SK-N-MC (cell line): ENCODE measurements around the gene MIP.

Experiments used
- DNase-seq: peaks from one replicate; pipeline ENCODE4 v3.0.0-alpha.2; 2011; ENCODE audit warnings: low read depth, low spot score
- H3K27ac ChIP-seq: fragments of 200-600 bp; sonication (generic); 2 replicates; pipeline ENCODE4 v1.5.1; 2016; ENCODE audit warnings: mixed run types
- H3K36me3 ChIP-seq: fragments of 200-600 bp; sonication (generic); 2 replicates; pipeline ENCODE4 v1.6.1; 2017; ENCODE audit warnings: antibody characterized with exemption, low read length, mixed read lengths; ENCODE audit not compliant: insufficient read depth
- H3K4me3 ChIP-seq: fragments of 200-600 bp; sonication (generic); 2 replicates; pipeline ENCODE4 v1.5.1; 2016
- H3K9ac ChIP-seq: fragments of 200-600 bp; sonication (generic); 2 replicates; pipeline ENCODE4 v1.8.0; 2017; ENCODE audit warnings: mixed run types, mixed read lengths; ENCODE audit not compliant: insufficient read length
- H3K9me3 ChIP-seq: fragments of 200-600 bp; sonication (generic); 2 replicates; pipeline ENCODE4 v1.6.1; 2017; ENCODE audit warnings: low read depth, mild to moderate bottlenecking, antibody characterized with exemption, low read length, moderate library complexity, mixed read lengths
- EZH2 ChIP-seq: fragments of 200-600 bp; sonication (generic); IDR thresholded peaks from one replicate; pipeline ENCODE4 v1.6.1; 2017; ENCODE audit warnings: antibody characterized with exemption
- FOXP2 ChIP-seq: optimal IDR thresholded peaks from 2 replicates; pipeline ENCODE3; 2011; ENCODE audit warnings: mild to moderate bottlenecking, moderate library complexity; ENCODE audit not compliant: insufficient read depth; ENCODE audit errors: extremely low read length, control extremely low read depth
- POLR2AphosphoS5 ChIP-seq: IDR thresholded peaks from 2 replicates; pipeline ENCODE4 v1.6.1; 2012; ENCODE audit warnings: mild to moderate bottlenecking, low read depth, low read length, borderline replicate concordance

The MIP gene

DNA sequence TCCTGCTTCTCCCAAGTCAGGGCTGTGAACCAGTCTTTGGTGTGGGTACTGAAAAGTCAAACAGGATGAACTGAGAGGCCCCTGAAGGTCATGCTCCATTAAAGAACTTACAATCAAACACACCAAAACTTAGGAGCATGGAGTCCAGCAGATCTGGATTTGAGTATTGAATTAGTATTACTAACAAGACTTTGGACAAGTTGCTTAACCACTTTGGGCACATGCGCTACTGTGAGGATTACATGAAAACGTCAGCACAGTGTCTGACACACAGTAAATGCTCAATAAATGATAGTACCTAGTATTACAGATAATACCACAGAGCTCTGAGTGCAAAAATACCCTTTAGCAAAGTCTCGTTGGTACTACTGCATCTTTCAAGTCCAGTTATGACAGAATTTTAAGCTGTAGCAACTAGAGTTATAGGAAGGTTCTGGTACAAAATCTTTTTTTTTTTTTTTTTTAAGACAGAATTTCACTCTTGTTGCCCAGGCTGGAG, 28.5 kb downstream of the MIP start:
- Histone ChIP-seq H3K36me3 (peaks cover 72% of the 10 kb centered on the region), H3K27ac (no peak overlapping the region), H3K4me3 (no peak overlapping the region), H3K9me3 (no peaks in the 10 kb centered on the region), H3K9ac (no peak overlapping the region)
- no peak for TF ChIP-seq FOXP2
- TF ChIP-seq POLR2AphosphoS5, result no peak
- TF ChIP-seq EZH2, result no peak
- no peak for DNase-seq

- TF ChIP-seq FOXP2 (no peak), POLR2AphosphoS5 (no peak), EZH2 (no peak)
- peaks cover 74% of the 10 kb centered on the region for H3K36me3 ChIP-seq
- H3K4me3 ChIP-seq, result no peak overlapping the region
- no peaks in the 10 kb centered on the region for H3K9me3 ChIP-seq
- no peak overlapping the region for H3K27ac ChIP-seq
- no peak for DNase-seq
- H3K9ac ChIP-seq, result no peak overlapping the region
These were observed 29.3 kb downstream of the MIP start for GRCh38 chr12:56425193-56425592.

GRCh38 chr12:56420411-56420810, 34.0 kb downstream of the MIP start:
- Histone ChIP-seq H3K4me3 (no peak overlapping the region), H3K36me3 (peaks cover 78% of the 10 kb centered on the region), H3K27ac (no peak overlapping the region), H3K9me3 (no peaks in the 10 kb centered on the region), H3K9ac (no peak overlapping the region)
- DNase-seq, result no peak
- TF ChIP-seq POLR2AphosphoS5, result no peak
- TF ChIP-seq EZH2, result no peak
- no peak for TF ChIP-seq FOXP2

- no peak overlapping the region for H3K4me3 ChIP-seq
- no peak overlapping the region for H3K27ac ChIP-seq
- no peak overlapping the region for H3K9ac ChIP-seq
- DNase-seq, result no peak
- no peaks in the 10 kb centered on the region for H3K9me3 ChIP-seq
- TF ChIP-seq POLR2AphosphoS5, result no peak
- peaks cover 52% of the 10 kb centered on the region for H3K36me3 ChIP-seq
These were observed 36.7 kb downstream of the MIP start for GRCh38 chr12:56417739-56418138.

DNA sequence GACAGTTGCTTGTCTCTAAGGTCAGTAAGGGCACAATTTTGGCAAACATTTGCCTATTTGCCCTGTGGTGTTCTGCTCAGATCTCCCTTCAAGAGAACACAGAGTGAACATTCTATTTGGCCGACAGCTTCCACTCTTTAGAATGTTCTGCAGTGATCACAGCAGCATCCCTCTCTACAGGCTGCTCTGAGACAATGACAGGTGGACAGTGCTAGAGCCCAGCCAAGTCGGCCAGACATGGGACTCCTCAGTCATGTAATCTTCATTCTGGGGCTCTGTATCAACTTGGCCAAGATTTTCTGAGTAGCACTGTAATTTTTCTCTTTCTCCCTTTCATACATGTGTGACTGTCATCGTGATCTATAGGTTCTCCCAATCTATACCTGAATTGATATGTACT, 40.1 kb downstream of the MIP start:
- no peak for DNase-seq
- TF ChIP-seq POLR2AphosphoS5 (no peak), EZH2 (no peak), FOXP2 (no peak)
- H3K36me3 ChIP-seq, result peaks cover 23% of the 10 kb centered on the region; the same call in 1 of the 2 replicates
- no peaks in the 10 kb centered on the region for H3K9me3 ChIP-seq
- H3K27ac ChIP-seq, result no peak overlapping the region
- no peak overlapping the region for H3K9ac ChIP-seq
- H3K4me3 ChIP-seq, result no peak overlapping the region

- Histone ChIP-seq H3K9me3 (no peaks in the 10 kb centered on the region), H3K27ac (no peak overlapping the region), H3K9ac (no peak overlapping the region), H3K4me3 (no peak overlapping the region), H3K36me3 (peaks cover 17% of the 10 kb centered on the region; the same call in 1 of the 2 replicates)
- DNase-seq, result no peak
- TF ChIP-seq EZH2, result no peak
- TF ChIP-seq FOXP2, result no peak
- no peak for TF ChIP-seq POLR2AphosphoS5
These were observed 41.1 kb downstream of the MIP start for GRCh38 chr12:56413392-56413791.

- no peak for TF ChIP-seq EZH2
- no peak for TF ChIP-seq FOXP2
- TF ChIP-seq POLR2AphosphoS5, result no peak
- Histone ChIP-seq H3K4me3 (no peak overlapping the region), H3K36me3 (peaks cover 6% of the 10 kb centered on the region; the same call in 1 of the 2 replicates), H3K9ac (no peak overlapping the region), H3K9me3 (no peaks in the 10 kb centered on the region), H3K27ac (no peak overlapping the region)
- no peak for DNase-seq
These were observed 42.4 kb downstream of the MIP start for GRCh38 chr12:56411781-56412639.

DNA sequence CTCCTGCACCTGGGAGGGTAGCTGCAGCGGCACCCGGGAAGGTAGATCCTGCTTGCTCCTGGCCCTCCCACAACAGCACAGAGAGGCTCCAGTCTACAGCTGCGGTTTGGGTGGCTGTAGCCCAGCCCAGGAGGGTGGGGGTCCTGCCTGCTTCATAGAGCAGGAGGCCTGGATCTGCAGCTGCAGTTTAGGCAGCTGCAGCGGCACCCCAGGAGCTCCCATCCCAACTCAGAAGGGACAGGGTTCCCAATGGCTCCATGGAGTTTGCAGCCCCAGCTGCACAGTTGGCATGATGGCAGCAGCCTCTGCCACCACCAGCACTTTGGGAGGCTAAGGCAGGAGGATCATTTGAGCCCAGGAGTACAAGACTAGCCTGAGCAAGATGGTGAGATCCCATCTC, 43.7 kb downstream of the MIP start:
- no peak for DNase-seq
- Histone ChIP-seq H3K27ac (no peak overlapping the region), H3K9ac (no peak overlapping the region), H3K9me3 (no peaks in the 10 kb centered on the region), H3K36me3 (no peaks in the 10 kb centered on the region; the same call in 1 of the 2 replicates), H3K4me3 (no peak overlapping the region)
- TF ChIP-seq EZH2 (no peak), FOXP2 (no peak), POLR2AphosphoS5 (no peak)
